Smooth muscle cell (in vitro differentiated cells): ENCODE measurements around the gene NOS3. TPM values are rescaled to one million over a fixed set of nuclear protein-coding genes. Genes with fewer than 3 reads are reported as not detected.

Experiments
- DNase-seq: peaks from one replicate; lab custom pipeline; 2025; ENCODE audit not compliant: unreplicated experiment; lab: John Stamatoyannopoulos, UW
- H2AFZ ChIP-seq: fragments of 200-600 bp; sonication (generic); 2 replicates; pipeline ENCODE4 v1.6.0; 2016; ENCODE audit warnings: antibody characterized with exemption, low read depth, mild to moderate bottlenecking
- H3F3A ChIP-seq: fragments of 200-600 bp; sonication (generic); 2 replicates; pipeline ENCODE4 v1.6.0; 2017; ENCODE audit warnings: antibody characterized with exemption, low read depth
- H3K27ac ChIP-seq: fragments of 200-600 bp; sonication (generic); 2 replicates; pipeline ENCODE4 v1.5.1; 2016; ENCODE audit warnings: low read depth, mild to moderate bottlenecking
- H3K27me3 ChIP-seq: fragments of 200-600 bp; sonication (generic); 2 replicates; pipeline ENCODE4 v1.6.1; 2016; ENCODE audit warnings: low read depth, mild to moderate bottlenecking
- H3K36me3 ChIP-seq: fragments of 200-600 bp; sonication (generic); 2 replicates; pipeline ENCODE4 v1.5.1; 2016; ENCODE audit warnings: low read depth
- H3K4me1 ChIP-seq: fragments of 200-600 bp; sonication (generic); 2 replicates; pipeline ENCODE4 v1.5.1; 2016; ENCODE audit warnings: low read depth
- H3K4me2 ChIP-seq: fragments of 200-600 bp; sonication (generic); 2 replicates; pipeline ENCODE4 v1.6.0; 2016; ENCODE audit warnings: mild to moderate bottlenecking
- H3K4me3 ChIP-seq: fragments of 200-600 bp; sonication (generic); 2 replicates; pipeline ENCODE4 v1.5.1; 2016; ENCODE audit warnings: mild to moderate bottlenecking
- H3K79me2 ChIP-seq: fragments of 200-600 bp; sonication (generic); 2 replicates; pipeline ENCODE4 v1.6.0; 2016; ENCODE audit warnings: low read depth, mild to moderate bottlenecking
- H3K9ac ChIP-seq: fragments of 200-600 bp; sonication (generic); 2 replicates; pipeline ENCODE4 v1.6.0; 2016; ENCODE audit warnings: low read depth
- H3K9me3 ChIP-seq: fragments of 200-600 bp; sonication (generic); replicated peaks from 2 replicates; pipeline ENCODE4 v1.5.1; 2016; ENCODE audit warnings: low read depth
- H4K20me1 ChIP-seq: fragments of 200-600 bp; sonication (generic); 2 replicates; pipeline ENCODE4 v1.6.0; 2016; ENCODE audit warnings: low read depth
- WGBS: methylation state at CpG from one replicate; pipeline ENCODE4 v1.1.7; 2016; ENCODE audit warnings: low lambda C conversion rate; 5-methylcytosine and 5-hydroxymethylcytosine counted together
- polyA plus RNA-seq: library from polyadenylated mRNA; unstranded; fragments of >200 nt; fragmentation: Nextera tagmentation; extraction: Ambion mirVana; gene quantifications from 2 replicates; pipeline ENCODE4 v1.2.1, GENCODE V29; 2016
- total RNA-seq: library from RNA; depleted of rRNA; stranded (reverse); fragments of >200 nt; gene quantifications from 2 replicates; pipeline ENCODE4 v1.2.3, GENCODE V29; 2014
- TF ChIP-seq, protein P1 (sequence below): fragments of 200-600 bp; sonication (generic); IDR thresholded peaks from 2 replicates; pipeline ENCODE4 v1.5.1; 2017; ENCODE audit warnings: borderline replicate concordance, mild to moderate bottlenecking, antibody characterized with exemption; ENCODE audit not compliant: insufficient read depth, poor library complexity, severe bottlenecking

The NOS3 gene
- total and polyA plus RNA-seq, 2 experiments from 2014 or later, result 3.4 to 11.7 TPM

DNA sequence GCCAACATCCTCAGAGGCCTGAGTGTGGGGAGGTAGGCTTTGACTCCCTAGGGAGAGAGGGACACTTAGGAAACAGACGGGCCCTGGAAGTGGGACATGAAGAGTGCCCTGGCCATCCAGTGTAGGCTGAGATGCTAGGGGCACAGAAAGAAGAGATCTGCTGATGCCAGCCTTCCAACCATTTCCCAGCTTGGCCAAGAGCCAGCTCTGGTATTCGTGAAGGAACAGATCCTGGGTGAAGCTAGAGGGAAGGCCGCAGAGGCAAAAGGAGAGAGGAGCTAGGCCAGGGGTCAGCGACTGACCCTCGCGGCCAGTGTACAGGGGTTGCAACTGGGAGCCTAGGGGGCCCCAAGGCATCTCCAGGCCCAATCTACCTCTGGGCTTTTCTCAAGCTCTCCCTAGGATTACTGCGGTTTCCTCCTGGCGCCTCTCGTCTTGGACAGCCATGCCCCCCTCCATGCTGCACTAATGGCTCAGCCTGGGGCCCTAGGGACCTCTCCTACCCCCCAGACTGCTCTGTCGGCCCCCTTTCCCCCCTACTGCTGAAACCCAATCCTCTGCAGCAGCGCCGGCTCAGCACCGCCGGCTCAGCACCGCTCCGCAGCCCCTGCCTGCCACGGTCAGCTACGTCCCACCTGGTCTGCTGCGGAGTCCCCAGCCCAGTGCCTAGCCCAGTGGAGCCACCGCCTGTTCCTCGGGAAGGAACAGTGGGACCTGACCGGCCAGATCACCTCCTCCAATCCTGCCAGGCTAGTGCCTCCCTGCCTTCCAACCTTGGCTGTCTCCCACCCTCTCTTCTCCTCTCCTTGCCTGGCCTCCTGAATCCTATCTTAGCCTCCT is 57.4 kb downstream of the NOS3 start, which contains the start of gene ASIC3:
Gene ASIC3 (plus strand): TSS at position 556 of the 840 bp plus-strand sequence. CDS start 355 bp downstream, outside the sequence.
- 90% methylated on average over 19 of the region's 22 CpGs for WGBS
- H3K9ac ChIP-seq, result no peak within 1 kb of the TSS

DNA sequence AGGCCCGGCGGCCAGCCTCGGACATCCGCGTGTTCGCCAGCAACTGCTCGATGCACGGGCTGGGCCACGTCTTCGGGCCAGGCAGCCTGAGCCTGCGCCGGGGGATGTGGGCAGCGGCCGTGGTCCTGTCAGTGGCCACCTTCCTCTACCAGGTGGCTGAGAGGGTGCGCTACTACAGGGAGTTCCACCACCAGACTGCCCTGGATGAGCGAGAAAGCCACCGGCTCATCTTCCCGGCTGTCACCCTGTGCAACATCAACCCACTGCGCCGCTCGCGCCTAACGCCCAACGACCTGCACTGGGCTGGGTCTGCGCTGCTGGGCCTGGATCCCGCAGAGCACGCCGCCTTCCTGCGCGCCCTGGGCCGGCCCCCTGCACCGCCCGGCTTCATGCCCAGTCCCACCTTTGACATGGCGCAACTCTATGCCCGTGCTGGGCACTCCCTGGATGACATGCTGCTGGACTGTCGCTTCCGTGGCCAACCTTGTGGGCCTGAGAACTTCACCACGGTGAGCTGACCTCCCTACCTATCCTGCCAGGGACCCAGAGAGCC is 58.2 kb downstream of the NOS3 start:
- Histone ChIP-seq H3K27me3 (no peaks in the 10 kb centered on the region), H4K20me1 (peaks cover 8% of the 10 kb centered on the region), H3K27ac (no peak overlapping the region), H2AFZ (no peak overlapping the region), H3K4me2 (no peak overlapping the region), H3K4me1 (no peaks in the 10 kb centered on the region), H3K36me3 (no peaks in the 10 kb centered on the region), H3K9me3 (no peaks in the 10 kb centered on the region), H3F3A (no peaks in the 10 kb centered on the region), H3K4me3 (no peak overlapping the region), H3K79me2 (no peaks in the 10 kb centered on the region), H3K9ac (no peak overlapping the region)
- TF ChIP-seq, protein P1, sequence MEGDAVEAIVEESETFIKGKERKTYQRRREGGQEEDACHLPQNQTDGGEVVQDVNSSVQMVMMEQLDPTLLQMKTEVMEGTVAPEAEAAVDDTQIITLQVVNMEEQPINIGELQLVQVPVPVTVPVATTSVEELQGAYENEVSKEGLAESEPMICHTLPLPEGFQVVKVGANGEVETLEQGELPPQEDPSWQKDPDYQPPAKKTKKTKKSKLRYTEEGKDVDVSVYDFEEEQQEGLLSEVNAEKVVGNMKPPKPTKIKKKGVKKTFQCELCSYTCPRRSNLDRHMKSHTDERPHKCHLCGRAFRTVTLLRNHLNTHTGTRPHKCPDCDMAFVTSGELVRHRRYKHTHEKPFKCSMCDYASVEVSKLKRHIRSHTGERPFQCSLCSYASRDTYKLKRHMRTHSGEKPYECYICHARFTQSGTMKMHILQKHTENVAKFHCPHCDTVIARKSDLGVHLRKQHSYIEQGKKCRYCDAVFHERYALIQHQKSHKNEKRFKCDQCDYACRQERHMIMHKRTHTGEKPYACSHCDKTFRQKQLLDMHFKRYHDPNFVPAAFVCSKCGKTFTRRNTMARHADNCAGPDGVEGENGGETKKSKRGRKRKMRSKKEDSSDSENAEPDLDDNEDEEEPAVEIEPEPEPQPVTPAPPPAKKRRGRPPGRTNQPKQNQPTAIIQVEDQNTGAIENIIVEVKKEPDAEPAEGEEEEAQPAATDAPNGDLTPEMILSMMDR, result no peak
- WGBS, result 96% methylated on average over 38 of the region's 38 CpGs
- no peak for DNase-seq

More for the DNA sequence above, 57.4 kb downstream of the NOS3 start, which contains the start of gene ASIC3:
- TF ChIP-seq, protein P1, result no peak
- Histone ChIP-seq H3K27ac (no peak within 1 kb of the TSS), H3K36me3 (no peaks in the 10 kb centered on the region), H3K27me3 (no peaks in the 10 kb centered on the region), H3F3A (no peaks in the 10 kb centered on the region), H3K9me3 (no peaks in the 10 kb centered on the region), H3K4me2 (no peak within 1 kb of the TSS), H3K4me1 (no peaks in the 10 kb centered on the region), H3K4me3 (no peak within 1 kb of the TSS), H2AFZ (no peak within 1 kb of the TSS), H3K79me2 (no peaks in the 10 kb centered on the region), H4K20me1 (peaks cover 8% of the 10 kb centered on the region)
- DNase-seq, result no peak

DNA sequence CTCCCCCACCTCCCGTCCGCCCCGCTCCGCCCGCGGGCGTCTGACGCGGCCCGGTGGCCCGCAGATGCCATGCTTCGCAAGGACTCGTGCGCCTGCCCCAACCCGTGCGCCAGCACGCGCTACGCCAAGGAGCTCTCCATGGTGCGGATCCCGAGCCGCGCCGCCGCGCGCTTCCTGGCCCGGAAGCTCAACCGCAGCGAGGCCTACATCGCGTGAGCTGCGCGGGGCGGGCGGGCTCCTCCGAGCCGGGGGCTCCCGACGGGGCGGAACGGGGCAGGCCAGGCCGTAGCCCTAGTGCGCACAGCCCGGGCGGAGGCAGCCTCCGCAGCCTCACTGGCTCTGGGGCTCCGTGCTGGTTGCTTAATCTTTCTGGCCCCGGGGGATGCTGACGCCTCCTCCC is 60.3 kb downstream of the NOS3 start:
- TF ChIP-seq, protein P1, result no peak
- H3K9me3 ChIP-seq, result no peaks in the 10 kb centered on the region
- no peaks in the 10 kb centered on the region for H3K79me2 ChIP-seq
- H3K27me3 ChIP-seq, result no peaks in the 10 kb centered on the region
- no peak overlapping the region for H2AFZ ChIP-seq
- H3K27ac ChIP-seq, result no peak overlapping the region
- peak; percentile 56 for DNase-seq
- peak overlapping the region; percentile 82 for H3K4me2 ChIP-seq
- no peaks in the 10 kb centered on the region for H3K36me3 ChIP-seq
- H3K4me1 ChIP-seq, result no peaks in the 10 kb centered on the region
- H4K20me1 ChIP-seq, result peaks cover 8% of the 10 kb centered on the region
- no peak overlapping the region for H3K9ac ChIP-seq
- H3K4me3 ChIP-seq, result peak overlapping the region; percentile 29
- no peaks in the 10 kb centered on the region for H3F3A ChIP-seq
- 2% methylated on average over 35 of the region's 50 CpGs for WGBS
